HepG2 (cell line): ENCODE results near the gene IMP3. TPM values are rescaled to one million over a fixed set of nuclear protein-coding genes. Genes with fewer than 3 reads are reported as not detected.

Experiments
- ATAC-seq: fragments of 200-7000 bp; cut with Tn5 transposase; 3 replicates; pipeline ENCODE4 v1.9.1; 2020; ENCODE audit warnings: mild to moderate bottlenecking, moderate library complexity
- BruUV-seq: library from RNA; stranded (reverse); fragments of 400-500 nt; replicated peaks from 2 replicates; lab custom pipeline; 2021; lab: Mats Ljungman, UMichigan
- CTCF ChIA-PET: fragments of 300-600 bp; formaldehyde crosslinking; extraction: SDS; loops from one replicate; lab custom pipeline; 2021; ENCODE audit warnings: low total read pairs, inconsistent platforms, low intra/inter-chr PET ratio; lab: Yijun Ruan, JAX
- POLR2A ChIA-PET: fragments of 350-600 bp; sonication (Branson Sonifier 250); formaldehyde crosslinking; loops from one replicate; lab custom pipeline; 2020; ENCODE audit warnings: antibody characterized with exemption, inconsistent platforms; lab: Yijun Ruan, JAX
- DNase-seq: peaks from one replicate; pipeline ENCODE4 v3.0.0-alpha.2; 2015; ENCODE audit warnings: low spot score
- FAIRE-seq: peaks from 3 replicates; lab custom pipeline; 2011; peaks lifted over from hg19 to GRCh38; lab: Jason Lieb, UNC
- H2AFZ ChIP-seq: one replicate; pipeline ENCODE4 v1.6.1; 2011; ENCODE audit warnings: low read length, inconsistent platforms
- H3K27ac ChIP-seq: fragments of 300-600 bp; 3 replicates; pipeline ENCODE4 v1.8.0; 2011; ENCODE audit warnings: mixed run types, mild to moderate bottlenecking, mixed read lengths, low read length, inconsistent platforms; ENCODE audit not compliant: insufficient read depth; ENCODE audit errors: extremely low read length
- H3K27me3 ChIP-seq, 2 experiments: fragments of 200-600 bp in 1 of 2; 2 replicates in 1 of 2; 3 replicates in 1 of 2; pipeline versions ENCODE4 v1.6.0 to v1.8.0; 2011; ENCODE audit warnings: low read length in 2 of 2, mild to moderate bottlenecking in 2 of 2, moderate library complexity in 2 of 2, inconsistent platforms in 1 of 2; ENCODE audit not compliant: insufficient read depth in 2 of 2, control insufficient read depth in 1 of 2
- H3K36me3 ChIP-seq, 2 experiments: fragments of 200-600 bp in 1 of 2; replicated peaks in 1 of 2; 2 replicates in 1 of 2; 3 replicates in 1 of 2; pipeline versions ENCODE4 v1.5.1 to v1.8.0; 2011; ENCODE audit warnings: low read length in 2 of 2, inconsistent platforms in 1 of 2; ENCODE audit not compliant: insufficient read depth in 2 of 2, control insufficient read depth in 1 of 2
- H3K4me1 ChIP-seq: 2 replicates; pipeline ENCODE4 v1.5.1; 2012; ENCODE audit warnings: low read length, inconsistent platforms; ENCODE audit not compliant: insufficient read depth
- H3K4me2 ChIP-seq: 2 replicates; pipeline ENCODE4 v1.6.0; 2011; ENCODE audit warnings: low read depth, low read length, inconsistent platforms
- H3K4me3 ChIP-seq, 3 experiments: fragments of 200-600 bp in 1 of 3; sonication (generic), shearing (Covaris generic) in 1 of 3; replicated peaks in 1 of 3; 2 replicates each; pipeline ENCODE4 v1.5.1; 2011 to 2016; ENCODE audit warnings: low read length in 3 of 3, inconsistent platforms in 2 of 3, low read depth in 2 of 3, mild to moderate bottlenecking in 2 of 3, control low read depth in 1 of 3, mixed read lengths in 1 of 3; ENCODE audit not compliant: insufficient read depth in 1 of 3
- H3K79me2 ChIP-seq: one replicate; pipeline ENCODE4 v1.6.1; 2011; ENCODE audit warnings: low read length, inconsistent platforms; ENCODE audit not compliant: insufficient read depth
- H3K9ac ChIP-seq: 2 replicates; pipeline ENCODE4 v1.6.0; 2011; ENCODE audit warnings: mild to moderate bottlenecking, low read depth, low read length, inconsistent platforms; ENCODE audit not compliant: insufficient read depth
- H3K9me3 ChIP-seq: 2 replicates; pipeline ENCODE4 v1.5.1; 2012; ENCODE audit warnings: mild to moderate bottlenecking, low read length
- H4K20me1 ChIP-seq: 2 replicates; pipeline ENCODE4 v1.6.0; 2011; ENCODE audit warnings: inconsistent platforms, mild to moderate bottlenecking, low read length, moderate library complexity; ENCODE audit not compliant: insufficient read depth
- BHLHE40 ChIP-seq: IDR thresholded peaks from 2 replicates; pipeline ENCODE4 v1.6.1; 2011; ENCODE audit warnings: low read length, improper control_type of control experiment
- E2F5 ChIP-seq: sonication (generic); formaldehyde crosslinking; conservative IDR thresholded peaks from 2 replicates; pipeline ENCODE4 v1.4.0; 2020; ENCODE audit warnings: missing genetic modification reagents
- HDAC2 ChIP-seq: sonication (generic); formaldehyde crosslinking; IDR thresholded peaks from 2 replicates; pipeline ENCODE4 v1.4.0; 2020; ENCODE audit warnings: missing genetic modification reagents
- NR1H2 ChIP-seq: sonication (generic); formaldehyde crosslinking; IDR thresholded peaks from 2 replicates; pipeline ENCODE4 v1.8.1; 2022; ENCODE audit warnings: low read depth, missing genetic modification reagents, borderline replicate concordance
- SMARCE1 ChIP-seq: fragments of 450-650 bp; IDR thresholded peaks from 2 replicates; pipeline ENCODE4 v1.6.1; 2017; ENCODE audit warnings: borderline replicate concordance
- UBTF ChIP-seq: sonication (generic); formaldehyde crosslinking; IDR thresholded peaks from 2 replicates; pipeline ENCODE4 v1.4.0; 2020; ENCODE audit warnings: mild to moderate bottlenecking, missing genetic modification reagents
- ZNF101 ChIP-seq: sonication (generic); formaldehyde crosslinking; IDR thresholded peaks from 2 replicates; pipeline ENCODE4 v1.4.0; 2020; ENCODE audit warnings: mild to moderate bottlenecking, low read depth, missing genetic modification reagents, borderline replicate concordance
- ZNF143 ChIP-seq: sonication (generic); formaldehyde crosslinking; IDR thresholded peaks from 2 replicates; pipeline ENCODE4 v1.4.0; 2020; ENCODE audit warnings: missing genetic modification reagents
- ZNF17 ChIP-seq: sonication (generic); formaldehyde crosslinking; IDR thresholded peaks from 2 replicates; pipeline ENCODE4 v1.5.0; 2020; ENCODE audit warnings: mild to moderate bottlenecking, missing genetic modification reagents
- ZNF724P ChIP-seq: sonication (generic); formaldehyde crosslinking; IDR thresholded peaks from 2 replicates; pipeline ENCODE4 v1.8.0; 2022; ENCODE audit warnings: missing genetic modification reagents, borderline replicate concordance
- WGBS: methylation state at CpG from one replicate; pipeline ENCODE4 v1.1.6; 2017; ENCODE audit warnings: low lambda C conversion rate; 5-methylcytosine and 5-hydroxymethylcytosine counted together
- in situ Hi-C: cut with HindIII; loops from 2 replicates; pipeline ENCODE4 v1.10.0; 2017; ENCODE audit warnings: low pct_unique_long_range_greater_than_20kb; ENCODE audit not compliant: extremely low pct_ligation_motif_present
- intact Hi-C: fragments of 100-400 bp; cut with micrococcal nuclease; formaldehyde crosslinking; loops from one replicate; pipeline ENCODE4 v1.10.0; 2022; ENCODE audit not compliant: unreplicated experiment
- polyA plus RNA-seq, 8 experiments: library from polyadenylated mRNA; depleted of rRNA in 3 of 8; stranded (reverse) in 7 of 8; unstranded in 1 of 8; fragments of >200 nt; fragmentation: Illumina TruSeq in 4 of 8; extraction: Trizol in 4 of 8; gene quantifications; 2 replicates each; pipeline versions ENCODE4 v1.2.1 to v1.2.3, GENCODE V29; 2011 to 2016; ENCODE audit warnings: low read depth in 4 of 8, missing spikeins in 1 of 8, mixed read lengths in 1 of 8; ENCODE audit not compliant: insufficient read depth in 1 of 8
- total RNA-seq, 5 experiments: library from RNA; depleted of rRNA; stranded (reverse); fragments of >200 nt; fragmentation: Illumina TruSeq; extraction: Trizol; gene quantifications; 2 replicates each; pipeline ENCODE4 v1.2.3, GENCODE V29; 2016; ENCODE audit warnings: low read depth in 1 of 5

IMP3 gene
- total and polyA plus RNA-seq, 2 of the 13 experiments (the other 11 are each of a cell fraction or from before 2014, with no cell fraction given) = 38.3 to 143 TPM

- H3K27ac ChIP-seq = no peak overlapping the region
- BruUV-seq = no TSS peak
- no peak overlapping the region for H3K4me3 ChIP-seq
- WGBS = over 99% methylated on average over 5 of the region's 5 CpGs
- TF ChIP-seq E2F5 (CRISPR knock-in tag) (no peak), NR1H2 (CRISPR knock-in tag) (no peak), ZNF724P (CRISPR knock-in tag) (no peak), ZNF143 (no peak), ZNF101 (no peak), UBTF (CRISPR knock-in tag) (no peak), HDAC2 (CRISPR knock-in tag) (no peak), BHLHE40 (no peak), SMARCE1 (no peak), ZNF17 (CRISPR knock-in tag) (no peak)
- DNase-seq = no peak
- no peak for ATAC-seq
- H4K20me1 ChIP-seq = peaks cover 25% of the 10 kb centered on the region
- no peak overlapping the region for H2AFZ ChIP-seq
- peaks cover 58% of the 10 kb centered on the region for H3K4me1 ChIP-seq
- H3K27me3 ChIP-seq = no peaks in the 10 kb centered on the region
- peaks cover 13 to 30% of the 10 kb centered on the region in 2 experiments; a peak in 4 of 5 replicates for H3K36me3 ChIP-seq
- no peak for FAIRE-seq
- H3K4me2 ChIP-seq = no peak overlapping the region
- intact Hi-C loops (no loop called here), in situ Hi-C loops (no loop called here)
- ChIA-PET POLR2A (no interaction called here), CTCF (no interaction called here)
- H3K79me2 ChIP-seq = peaks cover 45% of the 10 kb centered on the region
- H3K9me3 ChIP-seq = no peaks in the 10 kb centered on the region
- H3K9ac ChIP-seq = no peak overlapping the region
Observed at GRCh38 chr15:75656331-75656730, 16.3 kb upstream of the IMP3 start.
